ENCODE data around the gene SHTN1. TPM values are rescaled to one million over a fixed set of nuclear protein-coding genes. Genes with fewer than 3 reads are reported as not detected.
A peak's percentile ranks its signal among the peaks of the same experiment; 100 is the strongest.

The SHTN1 gene, protein sequence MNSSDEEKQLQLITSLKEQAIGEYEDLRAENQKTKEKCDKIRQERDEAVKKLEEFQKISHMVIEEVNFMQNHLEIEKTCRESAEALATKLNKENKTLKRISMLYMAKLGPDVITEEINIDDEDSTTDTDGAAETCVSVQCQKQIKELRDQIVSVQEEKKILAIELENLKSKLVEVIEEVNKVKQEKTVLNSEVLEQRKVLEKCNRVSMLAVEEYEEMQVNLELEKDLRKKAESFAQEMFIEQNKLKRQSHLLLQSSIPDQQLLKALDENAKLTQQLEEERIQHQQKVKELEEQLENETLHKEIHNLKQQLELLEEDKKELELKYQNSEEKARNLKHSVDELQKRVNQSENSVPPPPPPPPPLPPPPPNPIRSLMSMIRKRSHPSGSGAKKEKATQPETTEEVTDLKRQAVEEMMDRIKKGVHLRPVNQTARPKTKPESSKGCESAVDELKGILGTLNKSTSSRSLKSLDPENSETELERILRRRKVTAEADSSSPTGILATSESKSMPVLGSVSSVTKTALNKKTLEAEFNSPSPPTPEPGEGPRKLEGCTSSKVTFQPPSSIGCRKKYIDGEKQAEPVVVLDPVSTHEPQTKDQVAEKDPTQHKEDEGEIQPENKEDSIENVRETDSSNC
- total RNA-seq (1 to 10 TPM in 2 of 4 donors, under 1 TPM in 2; 0.78 to 3.2 (median 1.1) TPM), polyA plus RNA-seq (under 1 TPM; 0.17 to 0.35 (median 0.26) TPM)
- long read RNA-seq, donor 1, full-length matches to known transcripts, result 2 of 2 reads
- long read RNA-seq, donor 1, partial matches to known transcripts, result 0 of 2 reads
- long read RNA-seq, donor 1, other reads (novel, unspliced or antisense), result 0 of 2 reads
- long read RNA-seq, donor 2, partial matches to known transcripts, result 0 of 1 reads
- long read RNA-seq, donor 2, other reads (novel, unspliced or antisense), result 1 of 1 reads

DNA sequence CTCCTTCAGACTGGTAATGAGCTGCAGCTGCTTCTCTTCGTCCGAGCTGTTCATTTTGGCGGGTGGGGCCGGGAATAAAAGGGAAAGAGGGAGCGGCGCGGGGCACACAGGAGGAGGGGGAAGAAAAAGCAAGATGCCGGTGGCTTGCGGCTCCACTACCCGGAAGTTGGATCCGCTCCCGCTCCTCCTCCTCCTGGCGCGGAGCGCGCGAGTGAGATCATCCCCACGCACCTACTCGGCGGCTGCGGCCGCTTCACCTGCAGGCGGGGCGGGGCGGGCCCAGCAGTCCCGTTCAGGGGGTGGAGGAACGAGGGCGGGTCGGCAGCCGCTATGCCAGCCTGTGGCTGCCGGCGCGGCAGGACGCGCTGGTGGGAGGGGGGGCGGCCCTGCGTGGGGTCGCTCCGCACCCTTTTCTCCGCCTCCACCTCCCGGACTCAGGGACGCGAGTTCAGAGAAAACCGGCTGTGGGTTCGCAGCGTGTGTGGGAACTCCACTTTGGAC is at the start of gene SHTN1:
SHTN1 (minus strand) TSS at position 162 of the 501 bp plus-strand sequence; CDS start at position 54, 108 bp downstream.
- Histone ChIP-seq H3K9me3 (no peaks in the 10 kb centered on the region), H3K27me3 (ENCODE audit: insufficient read depth in 3 of 3, low read length in 2 of 3) (peaks cover 0 to 30% (median 2%) of the 10 kb centered on the region in 3 donors), H3K36me3 (ENCODE audit: insufficient read depth in 1 of 2, low read depth in 1 of 2) (no peaks in the 10 kb centered on the region), H3K27ac (no peak within 1 kb of the TSS), H3K4me3 (peak within 1 kb of the TSS; percentile 72), H3K4me1 (no peaks in the 10 kb centered on the region)
- TF ChIP-seq, protein P1, sequence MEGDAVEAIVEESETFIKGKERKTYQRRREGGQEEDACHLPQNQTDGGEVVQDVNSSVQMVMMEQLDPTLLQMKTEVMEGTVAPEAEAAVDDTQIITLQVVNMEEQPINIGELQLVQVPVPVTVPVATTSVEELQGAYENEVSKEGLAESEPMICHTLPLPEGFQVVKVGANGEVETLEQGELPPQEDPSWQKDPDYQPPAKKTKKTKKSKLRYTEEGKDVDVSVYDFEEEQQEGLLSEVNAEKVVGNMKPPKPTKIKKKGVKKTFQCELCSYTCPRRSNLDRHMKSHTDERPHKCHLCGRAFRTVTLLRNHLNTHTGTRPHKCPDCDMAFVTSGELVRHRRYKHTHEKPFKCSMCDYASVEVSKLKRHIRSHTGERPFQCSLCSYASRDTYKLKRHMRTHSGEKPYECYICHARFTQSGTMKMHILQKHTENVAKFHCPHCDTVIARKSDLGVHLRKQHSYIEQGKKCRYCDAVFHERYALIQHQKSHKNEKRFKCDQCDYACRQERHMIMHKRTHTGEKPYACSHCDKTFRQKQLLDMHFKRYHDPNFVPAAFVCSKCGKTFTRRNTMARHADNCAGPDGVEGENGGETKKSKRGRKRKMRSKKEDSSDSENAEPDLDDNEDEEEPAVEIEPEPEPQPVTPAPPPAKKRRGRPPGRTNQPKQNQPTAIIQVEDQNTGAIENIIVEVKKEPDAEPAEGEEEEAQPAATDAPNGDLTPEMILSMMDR (IDR thresholded peaks at IDR 0.05), result no peak
- WGBS, 3 donors, result 0 to 1% (median 0%) methylated on average over 29 to 46 of the region's 46 CpGs
- ATAC-seq (peak; percentile 17 to 62 (median 56)), DNase-seq (peak; percentile 60 to 67)
- intact Hi-C loops (cut with DNase I), result no loop called here

DNA sequence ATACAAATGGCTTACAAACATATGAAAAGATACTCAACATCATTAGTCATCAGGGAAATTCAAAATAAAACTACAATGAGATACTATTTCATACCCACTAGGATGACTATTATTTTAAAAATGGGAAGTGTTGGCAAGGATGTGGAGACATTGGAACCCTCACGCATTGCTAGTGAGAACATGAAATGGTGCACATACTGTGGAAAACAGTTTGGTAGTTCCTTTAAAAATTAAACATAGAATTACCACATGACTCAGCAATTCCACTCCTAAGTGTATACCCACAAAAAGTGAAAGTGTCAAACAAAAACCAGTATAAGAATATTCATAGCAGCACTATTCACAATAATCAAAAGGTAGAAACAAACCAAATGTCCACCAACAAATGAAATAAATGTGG is 48.5 kb upstream of the SHTN1 start:
- H3K4me3 ChIP-seq, result no peak overlapping the region
- no peaks in the 10 kb centered on the region for H3K9me3 ChIP-seq
- no peaks in the 10 kb centered on the region for H3K27me3 ChIP-seq (ENCODE audit: insufficient read depth in 3 of 3, low read length in 2 of 3)
- intact Hi-C loops (cut with DNase I), result no loop called here
- H3K36me3 ChIP-seq (ENCODE audit: insufficient read depth in 1 of 2, low read depth in 1 of 2), result no peaks in the 10 kb centered on the region
- ATAC-seq, result no peak
- no peaks in the 10 kb centered on the region for H3K4me1 ChIP-seq
- WGBS, 3 donors, result 81% methylated on average over 1 of the region's 1 CpG
- H3K27ac ChIP-seq, result no peak overlapping the region
- DNase-seq, result no peak
- TF ChIP-seq, protein P1 (IDR thresholded peaks at IDR 0.05), result no peak

GRCh38 chr10:117047947-117048346 is 43.0 kb upstream of the SHTN1 start:
- Histone ChIP-seq H3K4me3 (no peak overlapping the region), H3K36me3 (ENCODE audit: insufficient read depth in 1 of 2, low read depth in 1 of 2) (no peaks in the 10 kb centered on the region), H3K27ac (no peak overlapping the region), H3K27me3 (ENCODE audit: insufficient read depth in 3 of 3, low read length in 2 of 3) (no peaks in the 10 kb centered on the region), H3K4me1 (no peaks in the 10 kb centered on the region), H3K9me3 (no peaks in the 10 kb centered on the region)
- intact Hi-C loops (cut with DNase I), result no loop called here
- WGBS, 3 donors, result 81 to 85% (median 85%) methylated on average over 2 of the region's 2 CpGs
- DNase-seq, result no peak
- ATAC-seq, result no peak
- TF ChIP-seq, protein P1 (IDR thresholded peaks at IDR 0.05), result no peak

- no peak overlapping the region for H3K4me3 ChIP-seq
- H3K27ac ChIP-seq, result no peak overlapping the region
- H3K9me3 ChIP-seq, result no peaks in the 10 kb centered on the region
- H3K27me3 ChIP-seq (ENCODE audit: insufficient read depth in 3 of 3, low read length in 2 of 3), result no peaks in the 10 kb centered on the region
- intact Hi-C loops (cut with DNase I), result no loop called here
- 89 to 91% (median 89%) methylated on average over 8 of the region's 8 CpGs for WGBS, 3 donors
- H3K4me1 ChIP-seq, result no peaks in the 10 kb centered on the region
- ATAC-seq (no peak), DNase-seq (no peak)
- no peaks in the 10 kb centered on the region for H3K36me3 ChIP-seq (ENCODE audit: insufficient read depth in 1 of 2, low read depth in 1 of 2)
- TF ChIP-seq, protein P1 (IDR thresholded peaks at IDR 0.05), result no peak
Observed at GRCh38 chr10:117016266-117016665, 11.3 kb upstream of the SHTN1 start.
